Mesodermal cell (in vitro differentiated cells): ENCODE results near the gene NR1D1.

ENCODE experiments used
- H3K27ac ChIP-seq: 2 replicates; pipeline ENCODE4 v1.7.0; 2013; ENCODE audit warnings: mild to moderate bottlenecking, low read depth, low read length, moderate library complexity; ENCODE audit not compliant: severe bottlenecking
- H3K36me3 ChIP-seq: 2 replicates; pipeline ENCODE4 v1.7.1; 2013; ENCODE audit warnings: mild to moderate bottlenecking, low read length, moderate library complexity; ENCODE audit not compliant: control insufficient read depth, insufficient read depth
- H3K4me1 ChIP-seq: one replicate; pipeline ENCODE4 v1.7.1; 2013; ENCODE audit warnings: mild to moderate bottlenecking, low read length; ENCODE audit not compliant: insufficient read depth, control insufficient read depth, poor library complexity, severe bottlenecking
- H3K4me3 ChIP-seq: 2 replicates; pipeline ENCODE4 v1.7.0; 2013; ENCODE audit warnings: low read length, control low read depth, mild to moderate bottlenecking; ENCODE audit not compliant: insufficient read depth, poor library complexity, severe bottlenecking; ENCODE audit errors: extremely low read depth
- H3K9me3 ChIP-seq: 2 replicates; pipeline ENCODE4 v1.7.1; 2013; ENCODE audit warnings: mild to moderate bottlenecking, low read length, moderate library complexity; ENCODE audit not compliant: control insufficient read depth
- WGBS, 2 experiments: methylation state at CpG; one replicate each; pipeline ENCODE4 v1.1.5; 2013; ENCODE audit warnings: missing lambda C conversion rate in 2 of 2; ENCODE audit not compliant: insufficient coverage in 2 of 2; 5-methylcytosine and 5-hydroxymethylcytosine counted together

Gene NR1D1

DNA sequence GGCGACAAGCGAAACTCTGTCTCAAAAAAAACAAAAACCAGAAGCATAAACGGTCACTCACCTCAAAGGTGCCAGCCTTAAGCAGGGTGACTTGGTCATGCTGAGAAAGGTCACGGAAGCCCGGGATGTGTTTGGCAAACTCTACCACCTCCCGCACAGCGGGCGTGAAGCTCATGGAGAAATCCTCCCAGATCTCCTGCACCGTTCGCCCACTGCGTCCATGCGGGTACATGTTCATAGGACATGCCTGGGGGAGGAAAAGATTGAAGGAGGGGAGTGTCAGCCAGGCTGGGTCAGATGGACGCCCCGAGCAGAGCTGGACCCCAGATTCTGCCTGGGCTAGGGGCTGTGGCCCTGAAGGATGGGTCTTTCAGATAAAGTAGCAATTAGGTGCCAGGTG lies 5.5 kb downstream of the NR1D1 start:
- Histone ChIP-seq H3K4me3 (no peak overlapping the region), H3K4me1 (peaks cover 25% of the 10 kb centered on the region), H3K9me3 (no peaks in the 10 kb centered on the region), H3K27ac (no peak overlapping the region), H3K36me3 (peaks cover 52% of the 10 kb centered on the region)
- 95 to 100% methylated on average over 11 to 12 of the region's 14 CpGs for WGBS, 2 experiments

DNA sequence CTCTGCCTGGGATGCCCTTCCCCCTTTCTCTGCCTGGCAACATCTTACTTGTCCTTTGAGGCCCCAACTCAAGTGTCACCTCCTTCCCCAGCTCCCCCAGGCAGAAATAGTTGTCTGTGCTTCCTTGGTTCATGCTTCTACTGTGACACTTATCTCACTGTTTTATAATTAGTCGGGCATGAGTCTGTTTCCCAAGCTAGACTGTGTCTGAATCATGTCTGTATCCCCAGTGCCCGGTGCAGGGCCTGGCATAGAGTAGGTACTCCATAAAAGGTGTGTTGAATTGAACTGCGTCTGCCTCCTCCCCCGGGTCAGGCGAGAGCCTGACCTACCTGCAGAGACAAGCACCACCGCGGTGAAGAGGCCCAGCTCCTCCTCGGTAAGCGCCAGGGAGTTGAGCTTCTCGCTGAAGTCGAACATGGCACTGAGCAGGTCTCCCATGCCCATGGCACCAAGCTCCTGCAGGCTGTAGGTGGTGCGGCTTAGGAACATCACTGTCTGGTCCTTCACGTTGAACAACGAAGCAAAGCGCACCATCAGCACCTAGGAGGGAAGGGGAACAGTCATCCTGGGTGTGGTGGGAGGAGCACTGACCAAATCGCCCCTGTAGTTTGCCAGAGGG lies 6.7 kb downstream of the NR1D1 start:
- H3K27ac ChIP-seq = no peak overlapping the region
- H3K4me1 ChIP-seq = peaks cover 24% of the 10 kb centered on the region
- 96 to 97% methylated on average over 15 to 16 of the region's 16 CpGs for WGBS, 2 experiments
- no peak overlapping the region for H3K4me3 ChIP-seq
- H3K9me3 ChIP-seq = no peaks in the 10 kb centered on the region
- peaks cover 52% of the 10 kb centered on the region for H3K36me3 ChIP-seq

DNA sequence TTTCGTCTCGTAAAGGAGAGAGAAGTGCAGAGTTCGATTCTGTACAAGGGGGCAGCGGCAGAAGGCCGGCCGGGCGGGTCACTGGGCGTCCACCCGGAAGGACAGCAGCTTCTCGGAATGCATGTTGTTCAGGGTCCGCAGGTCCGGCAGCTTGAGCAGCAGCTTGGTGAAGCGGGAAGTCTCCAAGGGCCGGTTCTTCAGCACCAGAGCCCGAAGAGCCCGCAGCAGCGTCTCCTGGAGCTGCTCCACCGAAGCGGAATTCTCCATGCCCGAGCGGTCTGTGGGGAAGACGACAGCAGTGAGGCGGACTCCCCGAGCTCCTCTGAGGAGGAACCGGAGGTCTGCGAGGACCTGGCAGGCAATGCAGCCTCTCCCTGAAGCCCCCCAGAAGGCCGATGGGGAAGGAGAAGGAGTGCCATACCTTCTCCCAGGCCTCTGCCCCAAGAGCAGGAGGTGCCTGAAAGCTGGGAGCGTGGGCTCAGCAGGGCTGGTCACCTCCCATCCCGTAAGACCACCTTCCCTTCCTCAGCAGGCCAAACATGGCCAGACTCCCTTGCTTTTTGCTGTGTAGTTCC lies 7.3 kb downstream of the NR1D1 start:
- H3K4me1 ChIP-seq = peaks cover 18% of the 10 kb centered on the region
- 97% methylated on average over 26 to 28 of the region's 29 CpGs for WGBS, 2 experiments
- no peaks in the 10 kb centered on the region for H3K9me3 ChIP-seq
- H3K36me3 ChIP-seq = peaks cover 58% of the 10 kb centered on the region
- H3K27ac ChIP-seq = no peak overlapping the region
- no peak overlapping the region for H3K4me3 ChIP-seq

DNA sequence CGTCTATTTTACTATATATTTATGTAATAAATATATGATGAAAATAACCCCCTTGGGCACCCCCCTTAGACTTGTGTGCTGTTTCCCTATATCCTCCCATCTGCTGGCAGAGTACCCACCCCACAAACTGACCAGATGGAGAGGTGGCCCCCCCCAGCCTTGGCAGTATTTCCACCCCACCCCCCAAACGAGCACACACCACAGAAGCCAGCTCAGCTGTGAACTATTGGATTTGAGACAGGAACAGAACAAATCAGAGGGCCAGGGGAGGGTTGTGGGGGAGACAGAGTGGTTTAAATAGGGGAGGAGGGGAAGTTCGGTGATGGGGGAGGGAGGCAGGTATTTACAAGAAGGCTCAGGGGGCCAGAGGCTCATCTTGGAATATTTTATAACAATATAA lies 7.8 kb downstream of the NR1D1 start:
- H3K27ac ChIP-seq = no peak overlapping the region
- H3K4me1 ChIP-seq = peaks cover 18% of the 10 kb centered on the region
- no peaks in the 10 kb centered on the region for H3K9me3 ChIP-seq
- H3K36me3 ChIP-seq = peaks cover 59% of the 10 kb centered on the region
- no CpG with 5 or more reads among the region's 3 CpGs for WGBS, 2 experiments
- H3K4me3 ChIP-seq = no peak overlapping the region

DNA sequence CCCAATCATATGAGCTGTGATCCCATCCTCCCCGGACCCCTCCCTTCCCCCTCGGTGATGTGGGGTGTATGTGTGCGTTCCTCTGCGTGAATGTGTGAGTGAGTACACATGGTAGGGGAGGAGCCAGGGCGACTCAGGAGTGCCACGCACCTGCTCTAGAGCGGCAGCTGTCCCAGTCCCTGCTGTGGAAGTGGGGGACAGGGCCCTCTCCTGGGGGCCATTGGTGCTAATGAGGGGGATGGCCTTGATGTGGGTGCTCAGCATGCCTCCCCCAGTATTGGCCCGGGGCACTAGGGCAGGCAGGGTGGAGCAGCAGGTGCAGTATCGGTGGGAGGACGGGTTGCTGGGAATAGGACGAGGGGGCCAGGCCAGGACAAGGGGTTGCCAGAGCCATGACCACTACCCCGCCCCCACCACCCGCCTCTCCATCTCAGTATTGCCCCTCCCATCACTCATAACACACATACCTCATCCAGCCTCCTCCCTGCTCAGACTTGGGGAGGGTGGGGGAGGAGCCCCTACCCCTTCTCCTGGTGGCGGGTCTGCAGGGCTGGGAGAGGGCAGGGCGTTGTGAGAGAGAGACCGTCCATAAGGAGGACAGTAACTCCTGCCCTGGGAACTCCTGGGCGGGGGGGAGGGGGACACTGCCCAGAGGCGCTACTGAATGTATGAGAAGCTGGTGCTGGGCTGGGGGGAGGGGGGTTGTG lies 8.5 kb downstream of the NR1D1 start:
- Histone ChIP-seq H3K4me3 (no peak overlapping the region), H3K4me1 (peaks cover 18% of the 10 kb centered on the region), H3K9me3 (no peaks in the 10 kb centered on the region), H3K36me3 (peaks cover 60% of the 10 kb centered on the region), H3K27ac (no peak overlapping the region)
- 70 to 83% methylated on average over 6 to 8 of the region's 18 CpGs for WGBS, 2 experiments

DNA sequence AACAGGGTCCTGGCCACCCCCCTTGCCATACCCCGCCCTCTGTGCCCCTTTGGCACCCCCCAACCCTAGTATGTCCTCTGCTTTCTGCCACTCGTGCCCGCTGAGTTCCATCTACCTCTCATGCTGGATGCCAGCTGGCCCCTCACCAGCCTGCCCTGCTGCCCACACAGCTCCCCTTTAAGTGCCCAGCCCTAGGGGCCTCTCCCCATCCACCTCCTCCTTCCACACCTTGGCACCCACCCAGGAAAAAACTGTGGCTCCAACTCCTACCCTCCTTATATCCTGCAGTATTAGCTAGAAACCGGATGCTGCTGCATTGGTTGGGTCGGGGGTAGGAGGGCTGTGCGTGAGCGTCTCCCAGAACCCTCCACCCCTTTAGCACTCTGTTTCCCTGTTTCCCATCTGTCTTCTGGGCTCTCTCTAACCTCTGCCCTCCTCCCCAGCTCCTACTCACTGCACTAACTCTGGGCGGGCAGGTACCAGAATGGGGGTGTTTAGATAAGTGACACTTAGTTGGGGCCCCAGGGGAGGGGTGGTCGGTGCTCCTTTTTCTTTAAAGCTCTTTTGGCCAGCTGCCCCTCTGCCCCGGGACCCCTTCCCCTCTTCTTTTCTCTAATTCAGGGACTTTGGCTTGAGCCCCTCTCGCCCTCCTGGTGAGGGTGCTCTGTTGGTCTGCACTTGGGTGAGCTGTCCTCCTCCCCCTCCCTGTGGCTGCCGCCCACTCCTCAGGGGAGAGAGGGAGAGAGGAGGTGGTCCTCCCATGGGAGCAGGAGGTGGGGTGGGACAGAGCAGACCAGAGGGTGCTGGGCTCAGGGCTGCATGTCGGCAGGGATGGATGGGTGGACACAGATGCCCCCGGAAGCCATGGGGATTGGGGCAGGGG lies 9.9 kb downstream of the NR1D1 start:
- peaks cover 18% of the 10 kb centered on the region for H3K4me1 ChIP-seq
- H3K27ac ChIP-seq = no peak overlapping the region
- H3K36me3 ChIP-seq = peaks cover 54% of the 10 kb centered on the region
- 91 to 93% methylated on average over 4 to 5 of the region's 14 CpGs for WGBS, 2 experiments
- no peak overlapping the region for H3K4me3 ChIP-seq
- H3K9me3 ChIP-seq = no peaks in the 10 kb centered on the region

DNA sequence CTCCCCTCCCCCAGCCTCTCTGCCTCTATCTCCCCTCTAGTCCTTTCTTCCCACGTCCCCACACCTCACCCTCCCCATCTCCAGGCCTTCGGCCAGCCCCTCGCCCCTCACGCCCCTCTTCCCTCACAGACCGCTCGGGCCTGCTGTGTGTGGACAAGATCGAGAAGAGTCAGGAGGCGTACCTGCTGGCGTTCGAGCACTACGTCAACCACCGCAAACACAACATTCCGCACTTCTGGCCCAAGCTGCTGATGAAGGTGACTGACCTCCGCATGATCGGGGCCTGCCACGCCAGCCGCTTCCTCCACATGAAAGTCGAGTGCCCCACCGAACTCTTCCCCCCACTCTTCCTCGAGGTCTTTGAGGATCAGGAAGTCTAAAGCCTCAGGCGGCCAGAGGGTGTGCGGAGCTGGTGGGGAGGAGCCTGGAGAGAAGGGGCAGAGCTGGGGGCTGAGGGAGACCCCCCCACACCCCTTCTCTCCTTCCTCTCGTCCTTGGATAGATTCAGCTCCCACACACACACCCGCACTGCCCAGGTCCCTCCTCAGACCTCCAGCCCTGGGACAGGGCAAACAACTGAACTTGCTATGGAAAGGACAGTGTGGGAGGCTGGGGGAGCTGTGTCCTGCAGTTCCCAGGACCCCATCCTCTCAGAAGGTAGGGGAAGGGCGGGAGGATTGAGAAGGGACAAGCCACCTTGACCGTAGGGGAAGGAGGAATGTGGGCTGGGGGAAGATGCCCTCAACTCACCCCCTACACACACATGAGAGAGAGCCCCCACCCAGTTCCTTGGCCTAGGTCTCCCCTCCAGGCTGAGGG lies 11.1 kb downstream of the NR1D1 start:
- Histone ChIP-seq H3K4me1 (peaks cover 18% of the 10 kb centered on the region), H3K36me3 (peaks cover 49% of the 10 kb centered on the region), H3K9me3 (no peaks in the 10 kb centered on the region), H3K27ac (no peak overlapping the region), H3K4me3 (no peak overlapping the region)
- 90 to 92% methylated on average over 14 to 17 of the region's 26 CpGs for WGBS, 2 experiments

DNA sequence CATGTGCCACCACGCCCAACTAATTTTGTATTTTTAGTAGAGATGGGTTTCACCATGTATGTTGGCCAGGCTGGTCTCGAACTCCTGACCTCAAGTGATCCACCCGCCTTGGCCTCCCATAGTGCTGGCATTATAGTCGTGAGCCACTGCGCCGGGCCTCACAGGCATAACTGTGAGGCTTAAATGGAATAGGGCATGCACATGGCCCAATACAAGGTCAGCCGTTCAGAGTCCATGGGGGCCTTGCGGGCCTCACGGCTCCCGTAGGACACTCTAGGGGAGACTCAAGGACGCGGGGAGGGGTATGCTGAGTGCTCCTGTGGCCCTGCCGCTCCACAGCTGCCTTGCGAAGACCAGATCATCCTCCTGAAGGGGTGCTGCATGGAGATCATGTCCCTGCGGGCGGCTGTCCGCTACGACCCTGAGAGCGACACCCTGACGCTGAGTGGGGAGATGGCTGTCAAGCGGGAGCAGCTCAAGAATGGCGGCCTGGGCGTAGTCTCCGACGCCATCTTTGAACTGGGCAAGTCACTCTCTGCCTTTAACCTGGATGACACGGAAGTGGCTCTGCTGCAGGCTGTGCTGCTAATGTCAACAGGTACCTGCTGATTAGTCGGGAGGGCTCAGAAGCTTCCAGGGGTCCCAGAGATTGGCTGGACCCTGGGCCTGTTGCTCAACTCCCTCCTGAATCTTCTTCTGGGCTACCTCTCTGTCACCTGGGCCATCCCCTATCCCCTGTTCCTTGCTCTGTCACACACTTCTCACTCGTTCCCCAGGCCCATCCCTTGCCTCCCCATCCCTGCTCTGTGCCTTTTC lies 12.3 kb downstream of the NR1D1 start:
- Histone ChIP-seq H3K4me1 (peaks cover 18% of the 10 kb centered on the region), H3K27ac (no peak overlapping the region), H3K36me3 (peaks cover 38% of the 10 kb centered on the region), H3K4me3 (no peak overlapping the region), H3K9me3 (no peaks in the 10 kb centered on the region)
- WGBS, 2 experiments = 93 to 94% methylated on average over 27 to 28 of the region's 28 CpGs

DNA sequence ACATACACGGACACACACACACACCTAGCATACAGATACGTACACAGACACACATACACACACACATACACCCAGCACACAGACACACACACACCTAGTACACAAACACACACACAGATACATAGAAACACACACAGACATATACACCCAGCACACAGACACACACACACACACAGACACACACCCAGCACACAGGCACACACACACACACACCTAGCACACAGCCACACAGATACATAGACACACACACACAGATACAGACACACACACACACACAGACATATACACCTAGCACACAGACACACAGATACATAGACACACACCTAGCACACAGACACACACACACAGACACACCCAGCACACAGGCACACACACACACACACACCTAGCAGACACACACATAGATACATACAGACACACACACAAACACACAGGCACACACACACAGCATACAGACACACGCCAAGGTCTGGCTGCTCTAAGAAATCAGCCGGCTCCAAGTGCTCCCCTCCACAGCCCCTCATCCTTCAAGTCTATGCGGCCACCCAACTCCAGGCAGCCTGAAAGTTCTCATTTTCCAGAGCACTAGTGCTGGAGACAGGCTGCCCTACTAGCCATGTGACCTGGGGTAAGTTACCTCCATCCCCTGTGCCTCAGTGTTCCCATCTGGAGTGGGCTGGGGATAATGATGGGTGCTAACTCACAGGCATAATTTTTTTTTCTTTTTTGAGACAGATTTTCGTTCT lies 13.2 kb downstream of the NR1D1 start:
- H3K9me3 ChIP-seq = no peaks in the 10 kb centered on the region
- WGBS, 2 experiments = 73 to 88% methylated on average over 4 to 5 of the region's 6 CpGs
- no peak overlapping the region for H3K27ac ChIP-seq
- peaks cover 9% of the 10 kb centered on the region for H3K4me1 ChIP-seq
- H3K4me3 ChIP-seq = no peak overlapping the region
- H3K36me3 ChIP-seq = peaks cover 35% of the 10 kb centered on the region
